ENCODE results near the gene BMERB1. TPM values are rescaled to one million over a fixed set of nuclear protein-coding genes. Genes with fewer than 3 reads are reported as not detected.
"Not testable (repeated sequence)": the region's sequence is repeated elsewhere in the genome, so short reads cannot be mapped to it uniquely, and the experiment has no call there.

BMERB1 gene
- polyA plus RNA-seq, 1 donor (not counting 4 experiments of a cell fraction or from before 2014, with no cell fraction given), result 7.8 TPM

DNA sequence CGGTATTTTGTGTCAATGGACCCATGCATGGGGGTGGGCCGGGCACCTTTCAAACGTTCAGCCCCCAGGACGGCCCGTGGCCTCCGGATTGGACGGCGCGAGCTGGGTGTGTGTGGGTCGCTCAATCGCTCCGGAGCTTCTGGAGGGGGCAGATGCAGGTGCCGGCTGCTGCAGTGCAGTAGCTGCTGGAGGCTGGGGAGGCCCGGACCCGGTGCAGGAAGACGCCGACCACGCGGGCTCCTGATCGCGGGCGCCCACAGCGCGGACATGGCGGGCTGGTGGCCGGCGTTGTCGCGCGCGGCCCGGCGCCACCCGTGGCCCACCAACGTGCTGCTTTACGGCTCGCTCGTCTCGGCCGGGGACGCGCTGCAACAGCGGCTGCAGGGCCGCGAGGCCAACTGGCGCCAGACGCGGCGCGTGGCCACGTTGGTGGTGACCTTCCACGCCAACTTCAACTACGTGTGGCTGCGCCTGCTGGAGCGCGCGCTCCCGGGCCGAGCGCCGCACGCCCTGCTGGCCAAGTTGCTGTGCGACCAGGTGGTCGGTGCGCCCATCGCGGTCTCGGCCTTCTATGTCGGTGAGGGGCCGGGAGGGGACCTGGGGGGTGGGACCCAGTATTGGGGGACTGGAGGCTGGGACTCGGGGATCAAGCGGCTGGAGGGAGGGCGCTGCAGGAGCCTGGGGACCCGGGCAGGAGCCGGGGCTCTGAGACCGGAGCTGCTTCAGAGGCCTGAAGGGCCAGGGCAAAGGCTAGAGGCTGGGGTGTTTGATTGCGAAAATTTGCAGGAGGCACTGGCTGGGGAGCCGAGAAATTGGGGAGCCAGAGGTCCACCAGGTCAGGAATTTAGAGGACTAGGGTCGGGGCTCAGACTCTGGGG, 38.5 kb upstream of the BMERB1 start, which contains the start of gene MPV17L:
Gene MPV17L (plus strand): TSS at position 124 of the 878 bp plus-strand sequence. CDS start 144 bp downstream, at position 268.
- H3K27ac ChIP-seq (ENCODE audit: control insufficient read depth, insufficient read depth, low read length); dilution Hi-C loops (cut with MboI; ENCODE audit: extremely low pct_ligation_motif_present, low sequenced_read_pairs); H3K9me3 ChIP-seq (ENCODE audit: control insufficient read depth, low read depth, low read length); H3K4me1 ChIP-seq (ENCODE audit: control insufficient read depth, extremely low read depth, insufficient read depth, low read length); H3K79me2 ChIP-seq (ENCODE audit: control insufficient read depth, insufficient read depth, low read length); H3K9me1 ChIP-seq (ENCODE audit: control insufficient read depth, extremely low read depth, insufficient read depth, low read length); H3K36me3 ChIP-seq (ENCODE audit: control insufficient read depth in 2 of 2, extremely low read depth in 1 of 2, insufficient read depth in 2 of 2, low read length in 2 of 2); DNase-seq (ENCODE audit: low read depth, low spot score); H3K27me3 ChIP-seq (ENCODE audit: control insufficient read depth, extremely low read depth, insufficient read depth, low read length); H3K9ac ChIP-seq (ENCODE audit: control insufficient read depth, extremely low read depth, insufficient read depth, low read length); H4K20me1 ChIP-seq (ENCODE audit: control insufficient read depth, extremely low read depth, insufficient read depth, low read length); FAIRE-seq: not testable (repeated sequence)
- peak within 1 kb of the TSS; percentile 20 to 32 (median 26) for H3K4me3 ChIP-seq (ENCODE audit: control insufficient read depth in 2 of 3, extremely low read depth in 1 of 3, insufficient read depth in 2 of 3, low read depth in 1 of 3, low read length in 3 of 3)
- H2AFZ ChIP-seq (ENCODE audit: control insufficient read depth, low read length), result peak within 1 kb of the TSS; percentile 87
- peak within 1 kb of the TSS; percentile 62 for H3K4me2 ChIP-seq (ENCODE audit: control insufficient read depth, extremely low read depth, insufficient read depth, low read depth, low read length)

- FAIRE-seq; dilution Hi-C loops (cut with MboI; ENCODE audit: extremely low pct_ligation_motif_present, low sequenced_read_pairs); H3K9me3 ChIP-seq (ENCODE audit: control insufficient read depth, low read depth, low read length); DNase-seq (ENCODE audit: low read depth, low spot score); H3K79me2 ChIP-seq (ENCODE audit: control insufficient read depth, insufficient read depth, low read length); H3K4me1 ChIP-seq (ENCODE audit: control insufficient read depth, extremely low read depth, insufficient read depth, low read length); H3K27me3 ChIP-seq (ENCODE audit: control insufficient read depth, extremely low read depth, insufficient read depth, low read length); H2AFZ ChIP-seq (ENCODE audit: control insufficient read depth, low read length); H3K27ac ChIP-seq (ENCODE audit: control insufficient read depth, insufficient read depth, low read length); H3K9ac ChIP-seq (ENCODE audit: control insufficient read depth, extremely low read depth, insufficient read depth, low read length); H4K20me1 ChIP-seq (ENCODE audit: control insufficient read depth, extremely low read depth, insufficient read depth, low read length); H3K9me1 ChIP-seq (ENCODE audit: control insufficient read depth, extremely low read depth, insufficient read depth, low read length); H3K36me3 ChIP-seq (ENCODE audit: control insufficient read depth in 2 of 2, extremely low read depth in 1 of 2, insufficient read depth in 2 of 2, low read length in 2 of 2); H3K4me2 ChIP-seq (ENCODE audit: control insufficient read depth, extremely low read depth, insufficient read depth, low read depth, low read length); H3K4me3 ChIP-seq (ENCODE audit: control insufficient read depth in 2 of 3, extremely low read depth in 1 of 3, insufficient read depth in 2 of 3, low read depth in 1 of 3, low read length in 3 of 3): not testable (repeated sequence)
Observed at GRCh38 chr16:15396509-15396829, 37.9 kb upstream of the BMERB1 start.

DNA sequence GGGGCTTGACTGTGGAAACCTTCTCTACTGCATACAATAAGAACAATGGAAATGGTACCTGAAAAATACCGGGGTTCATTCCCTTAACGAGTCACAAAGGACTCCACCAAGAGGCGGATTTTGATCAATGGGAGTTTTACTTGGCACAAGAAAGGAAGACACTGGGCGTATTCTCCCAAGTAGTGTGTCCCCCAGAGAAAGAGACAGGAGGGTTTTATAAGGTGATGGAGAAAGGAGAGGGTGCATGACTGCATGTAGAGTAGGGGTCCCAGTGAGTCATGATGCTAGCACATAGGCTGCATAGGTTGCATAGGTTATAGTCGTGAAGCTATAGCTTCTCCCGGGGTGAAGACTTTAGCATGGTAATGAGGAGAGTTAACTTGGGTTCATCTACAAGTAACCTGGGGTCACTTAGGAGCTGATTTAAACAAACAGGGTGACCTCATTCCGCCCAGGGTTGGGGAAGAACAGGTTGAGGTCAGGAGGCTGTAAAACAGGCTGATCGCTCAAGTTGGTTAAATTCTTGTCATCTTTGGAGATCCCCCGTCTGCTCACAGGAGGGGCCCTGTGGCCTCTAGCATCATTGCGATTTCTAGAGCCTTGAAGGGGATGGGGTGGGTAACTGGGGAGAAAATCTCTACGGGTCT, 37.3 kb upstream of the BMERB1 start:
- TF ChIP-seq EZH2 (IDR thresholded peaks at IDR 0.05; ENCODE audit: low read length), result no peak
- no peak overlapping the region for H3K4me2 ChIP-seq (ENCODE audit: control insufficient read depth, extremely low read depth, insufficient read depth, low read depth, low read length)

More for the DNA sequence above, 37.3 kb upstream of the BMERB1 start:
- H3K4me3 ChIP-seq (ENCODE audit: control insufficient read depth in 2 of 3, extremely low read depth in 1 of 3, insufficient read depth in 2 of 3, low read depth in 1 of 3, low read length in 3 of 3), result no peak overlapping the region
- no peak overlapping the region for H3K27ac ChIP-seq (ENCODE audit: control insufficient read depth, insufficient read depth, low read length)
- FAIRE-seq, result no peak
- DNase-seq (ENCODE audit: low read depth, low spot score), result no peak
- no peaks in the 10 kb centered on the region for H3K9me3 ChIP-seq (ENCODE audit: control insufficient read depth, low read depth, low read length)
- H2AFZ ChIP-seq (ENCODE audit: control insufficient read depth, low read length), result no peak overlapping the region
- no peaks in the 10 kb centered on the region for H3K79me2 ChIP-seq (ENCODE audit: control insufficient read depth, insufficient read depth, low read length)
- H3K9ac ChIP-seq (ENCODE audit: control insufficient read depth, extremely low read depth, insufficient read depth, low read length), result no peak overlapping the region
- no peaks in the 10 kb centered on the region for H3K9me1 ChIP-seq (ENCODE audit: control insufficient read depth, extremely low read depth, insufficient read depth, low read length)
- H3K27me3 ChIP-seq (ENCODE audit: control insufficient read depth, extremely low read depth, insufficient read depth, low read length), result no peaks in the 10 kb centered on the region
- no peaks in the 10 kb centered on the region for H4K20me1 ChIP-seq (ENCODE audit: control insufficient read depth, extremely low read depth, insufficient read depth, low read length)
- dilution Hi-C loops (cut with MboI; ENCODE audit: extremely low pct_ligation_motif_present, low sequenced_read_pairs), result no loop called here
- H3K36me3 ChIP-seq (ENCODE audit: control insufficient read depth in 2 of 2, extremely low read depth in 1 of 2, insufficient read depth in 2 of 2, low read length in 2 of 2), result no peaks in the 10 kb centered on the region
- H3K4me1 ChIP-seq (ENCODE audit: control insufficient read depth, extremely low read depth, insufficient read depth, low read length), result no peaks in the 10 kb centered on the region

All from keratinocyte (primary cell).